Bone marrow (tissue), 2 donors: Measurements from ENCODE around the gene SERPINB2.
"Not testable (repeated sequence)": the region's sequence is repeated elsewhere in the genome, so short reads cannot be mapped to it uniquely, and the experiment has no call there.

Experiments
- DNase-seq, 2 donors: peaks; one replicate each; lab custom pipeline; 2025; lab: John Stamatoyannopoulos, UW

The SERPINB2 gene

GRCh38 chr18:63889626-63890025 lies 2.1 kb downstream of the SERPINB2 start:
- DNase-seq: no peak

- no peak for DNase-seq
Observed at GRCh38 chr18:63890237-63890949, 2.9 kb downstream of the SERPINB2 start.

DNA sequence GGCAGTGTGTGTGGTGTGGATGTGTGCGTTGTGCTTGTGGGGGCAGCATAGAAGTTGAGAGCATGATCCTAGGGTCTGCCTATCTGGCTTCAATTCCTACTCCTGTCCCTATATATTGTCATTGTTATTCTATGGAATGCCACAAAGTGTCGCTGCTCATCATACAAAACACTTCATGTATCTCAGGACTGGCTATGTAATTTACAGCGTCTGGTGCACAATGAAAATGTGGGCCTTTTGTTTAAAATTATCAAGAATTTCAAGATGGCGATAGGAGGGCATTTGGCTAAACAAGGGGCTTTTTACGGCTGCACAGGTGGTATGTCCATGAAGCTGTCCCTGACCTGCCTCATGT lies 3.4 kb downstream of the SERPINB2 start:
- no peak for DNase-seq

GRCh38 chr18:63892566-63892965 lies 5.1 kb downstream of the SERPINB2 start:
- DNase-seq: no peak

DNA sequence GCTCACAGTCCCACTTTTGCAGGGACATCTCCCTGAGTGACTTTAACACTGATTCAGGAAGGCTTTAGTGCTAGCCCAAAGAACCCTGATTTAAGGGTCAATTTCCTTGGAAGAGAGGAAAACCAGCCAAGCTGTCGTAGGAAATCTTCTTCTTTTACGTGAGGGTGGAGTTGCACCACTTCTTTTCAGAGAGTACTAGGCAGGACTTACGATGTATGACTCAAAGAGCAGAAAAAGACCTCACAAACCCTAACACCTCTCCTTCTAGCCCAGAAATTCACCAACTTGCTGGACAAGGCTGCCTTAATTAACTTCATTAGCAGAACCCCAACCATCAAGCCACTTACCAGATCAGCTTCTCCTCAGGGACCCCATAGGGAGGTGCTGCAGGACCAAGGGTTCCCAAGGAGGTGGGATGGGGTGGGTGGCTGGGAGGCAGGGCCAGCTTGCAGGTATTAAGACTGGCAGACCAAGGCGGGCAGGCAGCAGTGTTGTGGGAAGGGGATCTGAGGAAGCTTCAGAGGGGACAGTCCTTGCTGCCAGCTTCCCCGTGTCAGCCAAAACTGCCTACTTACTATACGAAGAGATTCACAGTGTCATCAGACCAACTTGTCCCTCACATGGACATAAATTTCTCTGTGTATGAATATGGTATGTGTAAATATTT lies 6.7 kb downstream of the SERPINB2 start:
- DNase-seq: no peak

DNA sequence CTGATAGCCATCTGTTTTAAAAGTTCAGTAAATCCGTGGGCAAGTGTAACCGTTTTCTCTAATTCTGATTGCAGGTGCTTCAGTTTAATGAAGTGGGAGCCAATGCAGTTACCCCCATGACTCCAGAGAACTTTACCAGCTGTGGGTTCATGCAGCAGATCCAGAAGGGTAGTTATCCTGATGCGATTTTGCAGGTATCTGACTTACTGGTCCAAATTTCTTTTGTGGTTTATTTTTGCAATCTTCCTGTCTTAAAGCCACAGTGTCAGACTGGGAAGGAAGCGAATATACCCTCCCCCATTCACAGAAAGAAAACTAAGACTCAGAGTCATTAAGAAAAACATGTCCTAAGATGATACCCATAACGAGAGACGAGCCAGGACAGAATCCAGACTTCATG lies 7.7 kb downstream of the SERPINB2 start:
- DNase-seq: no peak

GRCh38 chr18:63897072-63897471 lies 9.6 kb downstream of the SERPINB2 start:
- no peak for DNase-seq

DNA sequence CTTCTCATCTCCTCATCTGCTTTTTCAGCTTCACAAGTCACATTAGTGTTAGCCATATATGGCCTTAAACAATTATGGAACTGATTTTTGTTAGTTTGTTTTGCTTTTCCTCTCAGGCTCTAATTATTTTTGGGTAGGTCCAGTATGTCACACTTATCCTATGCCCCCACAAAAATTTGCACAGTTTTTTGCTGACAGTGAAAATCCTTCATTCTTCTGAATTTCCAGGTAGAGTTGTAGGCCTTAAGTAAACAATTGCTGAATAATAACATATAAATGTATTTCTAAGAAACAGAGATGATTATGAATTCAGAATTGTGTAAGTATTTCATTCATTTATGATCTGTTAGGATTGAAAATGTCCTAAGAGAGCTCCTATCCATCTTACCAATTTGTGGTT lies 11.7 kb downstream of the SERPINB2 start:
- DNase-seq: no peak

DNA sequence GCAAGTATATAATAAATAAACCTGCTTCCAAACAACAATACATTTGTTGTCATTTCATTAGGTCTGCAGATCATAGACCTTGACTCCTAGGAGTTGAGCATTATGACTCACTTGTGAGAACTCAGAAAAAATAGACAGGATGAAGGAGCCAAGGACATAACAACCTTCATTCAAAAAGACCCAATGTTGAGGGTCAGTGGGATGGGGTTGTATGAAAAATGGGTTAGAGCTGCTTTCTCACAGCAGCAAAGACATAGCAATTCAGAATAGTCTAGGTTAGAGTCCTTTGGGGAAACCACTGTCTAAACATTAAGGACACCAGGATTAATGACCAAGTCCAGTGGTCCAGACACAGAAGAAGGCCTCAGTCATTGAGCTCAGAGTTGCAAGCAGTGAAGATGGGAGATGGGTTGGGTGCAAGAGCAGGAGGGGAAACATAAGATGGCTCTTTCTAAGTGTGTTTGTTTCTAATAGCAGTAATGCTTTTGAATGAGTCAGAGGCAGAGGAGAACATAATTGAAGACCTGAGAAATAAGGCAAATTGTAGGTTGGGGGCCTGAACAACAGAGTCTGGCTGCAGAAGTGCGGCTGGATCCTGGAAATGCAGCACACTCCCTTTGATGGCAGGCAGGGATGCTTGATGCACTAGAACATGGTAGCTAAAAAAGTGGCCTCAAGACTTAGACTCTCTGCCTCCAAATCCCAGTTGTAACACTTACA lies 16.5 kb downstream of the SERPINB2 start:
- no peak for DNase-seq

DNA sequence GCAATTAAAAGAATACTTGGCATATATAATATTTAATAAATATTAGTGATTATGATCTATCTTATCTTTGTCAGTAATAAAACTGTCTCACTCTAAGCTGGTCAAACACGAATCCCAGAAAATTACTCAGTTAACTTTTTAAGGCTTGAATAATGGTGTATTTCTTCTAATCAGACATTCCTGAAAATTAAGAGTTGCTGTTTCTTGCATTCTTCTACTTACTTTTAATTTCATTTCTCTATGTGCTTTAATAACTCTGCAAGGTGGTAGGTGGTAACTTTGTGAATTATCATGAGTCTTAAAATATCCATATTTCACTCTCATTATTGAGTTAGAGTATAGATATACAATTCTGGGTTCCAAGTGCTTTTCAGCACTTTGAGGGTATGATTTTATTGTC lies 17.2 kb downstream of the SERPINB2 start:
- DNase-seq: no peak

DNA sequence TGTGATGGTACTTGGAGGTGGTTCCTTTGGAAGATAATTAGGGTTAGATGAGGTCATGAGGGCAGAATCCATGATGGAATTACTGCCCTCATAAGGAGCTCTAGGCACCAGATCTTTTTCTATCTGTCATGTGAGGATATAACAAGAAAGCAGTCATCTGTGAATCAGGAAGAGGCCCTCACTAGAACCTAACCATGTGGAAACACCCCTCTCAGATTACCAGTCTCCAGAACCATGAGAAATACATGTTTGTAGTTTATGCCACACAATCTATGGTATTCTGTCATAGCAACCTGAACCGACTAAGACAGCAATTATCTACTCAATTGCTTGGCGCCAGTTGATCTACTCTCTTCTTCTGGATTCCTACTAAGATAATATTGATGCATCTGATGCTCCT lies 17.9 kb downstream of the SERPINB2 start:
- no peak for DNase-seq

DNA sequence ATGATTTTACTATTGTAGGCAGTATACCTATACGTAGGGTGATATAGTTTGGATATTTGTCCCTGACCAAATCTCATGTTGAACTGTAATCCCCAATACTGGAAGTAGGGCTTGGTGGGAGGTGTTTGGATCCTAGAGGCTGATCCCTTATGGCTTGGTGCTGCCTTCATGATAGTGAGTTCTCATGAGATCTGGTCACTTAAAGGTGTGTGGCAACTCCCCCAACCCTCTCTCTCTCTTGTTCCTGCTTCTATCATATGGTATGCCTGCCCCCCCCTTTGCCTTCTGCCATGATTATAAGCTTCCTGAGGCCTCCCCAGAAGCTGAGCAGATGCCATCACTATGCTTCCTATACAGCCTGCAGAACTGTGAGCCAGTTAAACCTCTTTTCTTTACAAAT lies 18.6 kb downstream of the SERPINB2 start:
- DNase-seq: no peak

- no peak for DNase-seq
Observed at GRCh38 chr18:63907664-63908063, 20.2 kb downstream of the SERPINB2 start, which contains the start of gene SERPINB10. Gene SERPINB10 (plus strand): TSS chr18:63907958. CDS start chr18:63915511, 7,553 bp downstream.

DNA sequence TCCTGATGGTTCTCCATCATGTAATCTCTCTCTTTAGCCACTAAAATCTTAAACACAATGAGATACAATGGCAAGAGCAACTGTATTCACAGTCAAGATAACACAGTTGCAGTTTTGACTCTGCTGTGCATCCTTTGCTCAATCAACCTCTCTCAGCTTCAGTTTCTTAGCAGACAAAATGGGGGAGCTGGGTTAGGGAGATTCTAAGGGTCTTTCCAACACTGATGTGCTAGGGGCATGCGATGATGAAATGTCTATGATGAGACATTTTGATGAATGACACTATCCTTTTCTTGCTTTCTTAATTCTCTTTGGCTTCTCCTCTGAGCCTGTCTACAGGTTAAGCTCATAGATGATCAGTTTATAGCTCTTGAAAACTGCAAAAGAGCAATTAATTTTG lies 21.4 kb downstream of the SERPINB2 start:
- no peak for DNase-seq

- no peak for DNase-seq
Observed at GRCh38 chr18:63909870-63910269, 22.4 kb downstream of the SERPINB2 start.

DNA sequence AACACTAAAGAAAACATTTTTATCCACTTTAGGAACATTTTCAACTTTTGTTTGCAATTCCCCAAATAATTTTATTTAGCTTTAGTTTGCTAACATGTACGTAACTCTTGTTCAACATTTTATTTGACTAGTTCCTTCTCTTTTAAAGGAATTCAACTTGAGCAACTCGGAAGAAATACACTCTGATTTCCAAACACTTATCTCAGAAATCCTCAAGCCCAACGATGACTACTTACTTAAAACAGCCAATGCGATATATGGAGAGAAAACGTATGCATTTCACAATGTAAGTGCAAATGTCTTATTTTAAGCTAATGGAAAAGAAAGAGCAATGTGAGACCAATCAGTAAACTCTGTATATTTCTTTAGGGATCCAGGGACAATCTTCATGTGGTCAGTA lies 30.3 kb downstream of the SERPINB2 start:
- DNase-seq: no peak

- DNase-seq: no peak
Observed at GRCh38 chr18:63922049-63922448, 34.5 kb downstream of the SERPINB2 start.

DNA sequence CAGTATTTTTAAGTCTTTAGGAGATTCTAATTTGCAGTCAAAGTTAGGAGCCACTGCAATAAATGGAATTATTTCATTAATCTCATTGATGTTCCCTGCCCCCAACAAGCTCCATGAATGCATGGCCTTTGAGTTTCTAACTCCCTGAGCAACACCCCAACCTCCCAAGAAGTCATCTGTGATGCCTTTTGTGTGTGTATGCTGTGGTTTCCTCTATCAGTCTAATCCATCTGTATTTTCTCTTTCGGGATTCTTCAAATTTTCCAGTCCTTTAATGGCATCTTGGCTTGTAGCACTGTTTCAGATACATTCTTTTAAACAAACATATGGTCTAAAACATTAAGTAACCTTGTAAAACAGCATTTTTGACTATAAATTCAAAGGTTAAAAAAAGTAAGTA lies 37.0 kb downstream of the SERPINB2 start:
- no peak for DNase-seq

- peak in 1 of 2 donors; percentile 6 for DNase-seq
Observed at GRCh38 chr18:63928331-63928730, 40.8 kb downstream of the SERPINB2 start.

- DNase-seq: not testable (repeated sequence)
Observed at GRCh38 chr18:63929369-63929768, 41.9 kb downstream of the SERPINB2 start.

DNA sequence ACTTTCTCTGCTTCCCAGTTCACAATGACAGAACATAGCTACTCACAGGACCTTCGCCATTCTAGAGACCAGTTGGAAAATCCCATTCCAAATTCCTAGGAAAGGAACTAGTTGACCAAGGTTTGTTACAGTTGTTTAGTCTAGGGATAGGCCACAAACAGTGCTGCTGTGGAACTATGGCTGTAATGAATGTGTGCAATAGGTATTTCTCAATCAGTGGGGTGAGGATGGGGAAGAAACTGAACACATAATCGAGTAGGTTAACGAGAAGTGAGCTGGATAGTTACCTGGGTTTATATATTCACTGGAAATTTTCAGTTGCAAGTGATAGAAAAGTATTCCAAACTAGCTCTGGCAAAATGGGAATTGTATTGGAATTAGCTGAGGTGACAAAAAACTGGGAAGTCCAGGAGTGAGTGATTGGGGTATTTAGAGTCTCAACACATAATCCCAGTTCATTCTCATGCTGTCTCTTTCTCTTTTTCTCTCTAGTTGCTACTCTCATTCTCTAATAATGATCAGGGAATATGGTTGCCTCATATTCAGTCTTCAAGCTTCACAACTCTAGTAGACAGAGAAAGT lies 43.4 kb downstream of the SERPINB2 start:
- no peak for DNase-seq

DNA sequence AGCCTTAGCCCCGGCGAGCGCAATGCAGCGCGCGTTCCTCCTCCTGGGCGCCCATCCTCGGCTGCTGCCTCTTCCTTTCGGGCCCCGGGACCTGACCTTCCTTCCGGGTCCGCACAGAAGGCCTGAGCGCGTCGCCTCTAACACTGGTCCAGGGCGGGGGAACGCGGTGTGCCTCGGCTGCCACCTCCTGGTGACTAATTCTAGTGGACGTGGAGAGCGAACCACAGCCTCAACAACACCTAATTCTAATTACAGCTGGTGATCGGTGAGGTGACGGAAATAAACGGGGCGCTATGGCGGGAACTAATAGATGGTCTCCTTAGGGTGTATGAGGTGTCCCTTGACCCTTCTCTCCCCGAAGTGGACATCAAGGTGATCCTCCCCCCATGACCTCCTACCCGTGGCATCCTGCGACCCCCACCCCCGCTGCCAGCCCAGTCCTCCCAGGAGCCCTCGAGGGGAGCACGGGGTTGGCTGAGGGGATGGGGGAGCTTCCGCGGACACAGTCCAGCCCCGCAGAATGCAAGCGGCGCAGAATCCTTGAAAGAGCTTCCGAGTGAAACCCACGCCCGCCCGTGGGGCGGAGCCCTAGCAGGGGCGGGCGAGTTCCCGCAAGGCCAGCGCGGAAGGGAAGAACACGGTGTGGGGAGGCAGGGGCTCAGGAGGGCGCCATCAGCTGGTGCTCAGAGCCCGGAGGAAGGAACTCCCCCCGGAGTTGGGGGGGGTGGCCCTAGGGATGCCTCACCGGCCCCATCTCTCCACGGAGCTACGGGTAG lies 48.8 kb downstream of the SERPINB2 start:
- DNase-seq: peak; percentile 29 to 58
